Measurements from ENCODE around the gene MAGEB17.

The MAGEB17 gene

DNA sequence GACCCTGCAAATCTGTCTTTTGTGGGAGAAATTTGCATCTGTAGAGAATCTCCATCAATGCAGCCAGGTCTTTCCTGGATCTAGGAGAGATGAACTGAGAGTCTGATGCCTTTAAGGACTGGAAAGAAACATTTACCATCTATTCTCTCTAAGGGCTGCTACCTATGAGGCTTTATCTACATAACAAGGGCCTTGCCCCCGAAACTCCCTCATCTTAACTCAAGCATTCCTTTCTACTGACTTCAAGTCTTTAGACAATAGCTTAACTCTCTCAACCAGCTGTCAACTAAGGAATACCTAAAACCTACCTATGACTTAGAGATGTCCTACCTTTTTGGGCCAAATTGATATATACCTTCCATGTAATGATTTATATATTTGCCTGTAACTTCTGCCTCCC is 32.1 kb downstream of the MAGEB17 start:
- no peak for TF ChIP-seq JUND (IDR thresholded peaks at IDR 0.05; ENCODE audit: low read depth)
- in situ Hi-C loops (cut with HindIII; ENCODE audit: low pct_unique_long_range_greater_than_20kb, low sequenced_read_pairs), result no loop called here
- DNase-seq (ENCODE audit: low read depth in 1 of 2, low spot score in 1 of 2), result no peak

GRCh38 chrX:16202943-16203342 is 35.7 kb downstream of the MAGEB17 start:
- in situ Hi-C loops (cut with HindIII; ENCODE audit: low pct_unique_long_range_greater_than_20kb, low sequenced_read_pairs), result no loop called here
- no peak for DNase-seq (ENCODE audit: low read depth in 1 of 2, low spot score in 1 of 2)
- TF ChIP-seq JUND (IDR thresholded peaks at IDR 0.05; ENCODE audit: low read depth), result no peak

DNA sequence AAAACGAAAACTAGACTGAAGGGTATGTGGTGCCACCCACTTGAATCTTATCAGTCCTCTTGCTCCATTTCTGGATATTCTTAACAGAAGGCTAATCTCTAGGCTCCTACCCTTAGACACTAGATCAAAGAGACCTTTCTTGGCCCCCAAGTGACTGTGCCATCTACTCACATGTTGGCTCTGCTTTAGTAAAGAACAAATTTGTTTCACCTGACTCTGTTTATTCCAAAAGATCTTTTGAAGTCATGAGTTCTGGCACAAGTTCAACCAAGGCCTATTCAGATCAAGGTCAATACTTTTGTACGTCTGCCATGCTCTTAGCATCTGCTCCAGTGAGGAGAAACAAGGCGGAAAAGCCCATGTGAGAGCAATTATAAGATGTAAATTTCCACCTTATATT is 37.3 kb downstream of the MAGEB17 start:
- in situ Hi-C loops (cut with HindIII; ENCODE audit: low pct_unique_long_range_greater_than_20kb, low sequenced_read_pairs), result no loop called here
- no peak for DNase-seq (ENCODE audit: low read depth in 1 of 2, low spot score in 1 of 2)
- no peak for TF ChIP-seq JUND (IDR thresholded peaks at IDR 0.05; ENCODE audit: low read depth)

GRCh38 chrX:16205840-16206239 is 38.6 kb downstream of the MAGEB17 start:
- DNase-seq (ENCODE audit: low read depth in 1 of 2, low spot score in 1 of 2), result no peak
- in situ Hi-C loops (cut with HindIII; ENCODE audit: low pct_unique_long_range_greater_than_20kb, low sequenced_read_pairs), result no loop called here
- no peak for TF ChIP-seq JUND (IDR thresholded peaks at IDR 0.05; ENCODE audit: low read depth)

DNA sequence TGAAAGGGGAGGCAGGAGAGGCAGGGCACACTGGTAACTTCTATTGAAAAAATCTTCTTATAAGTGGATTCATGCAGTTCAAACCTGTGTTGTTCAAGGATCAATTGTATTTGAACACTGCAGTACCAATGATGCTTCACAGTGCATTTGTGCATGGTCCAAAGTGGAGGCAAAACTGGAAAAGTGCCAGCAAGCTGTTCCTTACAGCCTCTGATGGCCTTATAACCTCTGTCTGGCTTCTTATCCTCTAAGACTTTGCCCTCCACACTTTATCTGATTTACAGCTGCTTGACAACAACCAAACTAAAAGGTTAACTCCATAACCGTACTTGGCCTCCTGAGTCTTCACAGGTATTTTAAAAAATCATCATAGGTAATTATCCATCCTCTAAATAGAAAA is 40.4 kb downstream of the MAGEB17 start:
- no peak for DNase-seq (ENCODE audit: low read depth in 1 of 2, low spot score in 1 of 2)
- TF ChIP-seq JUND (IDR thresholded peaks at IDR 0.05; ENCODE audit: low read depth), result no peak
- in situ Hi-C loops (cut with HindIII; ENCODE audit: low pct_unique_long_range_greater_than_20kb, low sequenced_read_pairs), result no loop called here

GRCh38 chrX:16208601-16209000 is 41.3 kb downstream of the MAGEB17 start:
- no peak for DNase-seq (ENCODE audit: low read depth in 1 of 2, low spot score in 1 of 2)
- TF ChIP-seq JUND (IDR thresholded peaks at IDR 0.05; ENCODE audit: low read depth), result no peak
- in situ Hi-C loops (cut with HindIII; ENCODE audit: low pct_unique_long_range_greater_than_20kb, low sequenced_read_pairs), result no loop called here

- in situ Hi-C loops (cut with HindIII; ENCODE audit: low pct_unique_long_range_greater_than_20kb, low sequenced_read_pairs), result no loop called here
- no peak for DNase-seq (ENCODE audit: low read depth in 1 of 2, low spot score in 1 of 2)
- TF ChIP-seq JUND (IDR thresholded peaks at IDR 0.05; ENCODE audit: low read depth), result no peak
Observed at GRCh38 chrX:16210061-16210460, 42.8 kb downstream of the MAGEB17 start.

DNA sequence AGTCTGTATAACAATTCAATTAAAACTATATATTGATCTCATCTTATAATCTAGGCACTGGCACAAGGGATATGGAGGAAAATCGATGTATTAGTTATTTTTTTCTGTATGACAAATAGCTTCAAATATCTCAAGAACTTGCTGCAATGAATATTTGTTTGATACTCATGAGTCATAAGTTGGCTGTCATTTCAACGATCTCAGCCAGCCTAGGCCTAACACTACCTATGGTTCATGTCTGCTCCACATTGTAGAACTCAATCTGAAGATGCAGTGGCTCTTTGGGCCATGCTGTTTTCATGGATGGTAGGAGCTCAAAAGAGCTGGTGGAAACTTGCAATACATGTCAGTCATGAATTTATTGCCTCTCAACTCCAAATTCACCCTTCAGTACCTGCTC is 44.7 kb downstream of the MAGEB17 start:
- no peak for TF ChIP-seq JUND (IDR thresholded peaks at IDR 0.05; ENCODE audit: low read depth)
- no peak for DNase-seq (ENCODE audit: low read depth in 1 of 2, low spot score in 1 of 2)
- in situ Hi-C loops (cut with HindIII; ENCODE audit: low pct_unique_long_range_greater_than_20kb, low sequenced_read_pairs), result no loop called here

- in situ Hi-C loops (cut with HindIII; ENCODE audit: low pct_unique_long_range_greater_than_20kb, low sequenced_read_pairs), result no loop called here
- peak; percentile 4 to 50 for DNase-seq (ENCODE audit: low read depth in 1 of 2, low spot score in 1 of 2)
- TF ChIP-seq JUND (IDR thresholded peaks at IDR 0.05; ENCODE audit: low read depth), result no peak
Observed at GRCh38 chrX:16212436-16212835, 45.2 kb downstream of the MAGEB17 start.

GRCh38 chrX:16213961-16214360 is 46.7 kb downstream of the MAGEB17 start:
- in situ Hi-C loops (cut with HindIII; ENCODE audit: low pct_unique_long_range_greater_than_20kb, low sequenced_read_pairs), result no loop called here
- TF ChIP-seq JUND (IDR thresholded peaks at IDR 0.05; ENCODE audit: low read depth), result no peak

DNA sequence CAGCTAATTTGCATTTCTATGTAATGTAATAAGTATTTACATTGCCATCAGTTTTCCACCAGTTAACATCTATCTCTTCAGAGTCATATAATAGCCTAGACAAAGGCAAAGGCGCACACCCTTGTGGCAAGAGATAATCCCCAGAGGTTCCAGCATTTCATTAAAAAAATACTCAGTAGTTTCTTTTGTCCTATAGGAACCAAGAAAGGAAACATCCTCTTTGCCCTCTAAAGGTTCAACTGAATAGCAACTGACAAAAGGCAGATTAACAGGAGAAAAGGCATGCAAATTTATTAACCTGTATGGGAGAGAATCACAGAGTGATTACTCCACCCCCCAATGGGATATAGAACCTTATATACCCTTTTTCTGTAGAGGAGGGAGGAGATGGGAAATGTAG is 48.4 kb downstream of the MAGEB17 start:
- no peak for DNase-seq (ENCODE audit: low read depth in 1 of 2, low spot score in 1 of 2)
- no peak for TF ChIP-seq JUND (IDR thresholded peaks at IDR 0.05; ENCODE audit: low read depth)
- in situ Hi-C loops (cut with HindIII; ENCODE audit: low pct_unique_long_range_greater_than_20kb, low sequenced_read_pairs), result no loop called here

More at GRCh38 chrX:16213961-16214360, 46.7 kb downstream of the MAGEB17 start:
- DNase-seq (ENCODE audit: low read depth in 1 of 2, low spot score in 1 of 2), result no peak
